CD8-positive, alpha-beta memory T cell (primary cell): Measurements from ENCODE around the gene LMTK2. TPM values are rescaled to one million over a fixed set of nuclear protein-coding genes. Genes with fewer than 3 reads are reported as not detected.

Experiments used
- CTCF ChIA-PET: fragments of 350-600 bp; sonication (Branson Sonifier 250); formaldehyde crosslinking; loops from one replicate; lab custom pipeline; 2021; ENCODE audit warnings: antibody characterized with exemption; lab: Charles Lee
- POLR2A ChIA-PET: fragments of 350-600 bp; sonication (Branson Sonifier 250); formaldehyde crosslinking; loops from one replicate; lab custom pipeline; 2021; ENCODE audit warnings: antibody characterized with exemption; lab: Charles Lee
- DNase-seq, 5 donors: peaks; one replicate each; pipeline versions ENCODE4 v3.0.0 to v3.0.0-alpha.2; 2020 to 2022; ENCODE audit warnings: mixed read lengths in 1 of 5
- H3K27ac ChIP-seq: one replicate; pipeline ENCODE4 v1.7.0; 2013; ENCODE audit warnings: low read depth, mild to moderate bottlenecking, low read length, moderate library complexity
- H3K27me3 ChIP-seq: 2 replicates; pipeline ENCODE4 v1.7.0; 2013; ENCODE audit warnings: low read length, mild to moderate bottlenecking; ENCODE audit not compliant: insufficient read depth, poor library complexity, severe bottlenecking
- H3K36me3 ChIP-seq: 2 replicates; pipeline ENCODE4 v1.7.0; 2013; ENCODE audit warnings: mild to moderate bottlenecking, low read length, moderate library complexity; ENCODE audit not compliant: insufficient read depth
- H3K4me1 ChIP-seq: 2 replicates; pipeline ENCODE4 v1.7.0; 2013; ENCODE audit warnings: mild to moderate bottlenecking, low read length, moderate library complexity; ENCODE audit not compliant: insufficient read depth
- H3K4me3 ChIP-seq: 2 replicates; pipeline ENCODE4 v1.7.0; 2013; ENCODE audit warnings: mild to moderate bottlenecking, low read length
- H3K9me3 ChIP-seq: 2 replicates; pipeline ENCODE4 v1.7.0; 2013; ENCODE audit warnings: mild to moderate bottlenecking, low read length
- H3K27ac Mint-ChIP-seq, 8 donors: one replicate each; pipeline ENCODE4 v1.8.0; 2020 to 2021; ENCODE audit warnings: mixed read lengths in 8 of 8, mild to moderate bottlenecking in 6 of 8, inconsistent platforms in 3 of 8, moderate library complexity in 3 of 8
- H3K27me3 Mint-ChIP-seq, 2 donors: one replicate each; pipeline ENCODE4 v1.8.0; 2020 to 2021; ENCODE audit warnings: mixed read lengths in 2 of 2, mild to moderate bottlenecking in 1 of 2, moderate library complexity in 1 of 2
- H3K36me3 Mint-ChIP-seq, 3 donors: one replicate each; pipeline ENCODE4 v1.8.0; 2020 to 2021; ENCODE audit warnings: mixed read lengths in 3 of 3, inconsistent platforms in 1 of 3, mild to moderate bottlenecking in 1 of 3
- H3K4me1 Mint-ChIP-seq, 3 donors: one replicate each; pipeline ENCODE4 v1.8.0; 2020 to 2021; ENCODE audit warnings: mixed read lengths in 3 of 3, inconsistent platforms in 1 of 3, mild to moderate bottlenecking in 1 of 3
- H3K4me3 Mint-ChIP-seq, 7 donors: one replicate each; pipeline ENCODE4 v1.8.0; 2020 to 2021; ENCODE audit warnings: mixed read lengths in 7 of 7, mild to moderate bottlenecking in 6 of 7, moderate library complexity in 4 of 7, inconsistent platforms in 2 of 7
- H3K9me3 Mint-ChIP-seq, 5 donors: one replicate each; pipeline ENCODE4 v1.8.0; 2020 to 2022; ENCODE audit warnings: mixed read lengths in 5 of 5, mild to moderate bottlenecking in 3 of 5, moderate library complexity in 2 of 5, inconsistent platforms in 1 of 5
- polyA plus RNA-seq: library from polyadenylated mRNA; unstranded; fragments of 300-500 nt; fragmentation: Illumina TruSeq; gene quantifications from one replicate; pipeline ENCODE4 v1.2.3, GENCODE V29; 2021
- total RNA-seq, 2 experiments: library from RNA; stranded (reverse); gene quantifications; one replicate each; pipeline ENCODE4 v1.2.3, GENCODE V29; 2021

Gene LMTK2
- total and polyA plus RNA-seq, 3 experiments from 2014 or later: 4.6 to 17.1 (median 16.0) TPM

DNA sequence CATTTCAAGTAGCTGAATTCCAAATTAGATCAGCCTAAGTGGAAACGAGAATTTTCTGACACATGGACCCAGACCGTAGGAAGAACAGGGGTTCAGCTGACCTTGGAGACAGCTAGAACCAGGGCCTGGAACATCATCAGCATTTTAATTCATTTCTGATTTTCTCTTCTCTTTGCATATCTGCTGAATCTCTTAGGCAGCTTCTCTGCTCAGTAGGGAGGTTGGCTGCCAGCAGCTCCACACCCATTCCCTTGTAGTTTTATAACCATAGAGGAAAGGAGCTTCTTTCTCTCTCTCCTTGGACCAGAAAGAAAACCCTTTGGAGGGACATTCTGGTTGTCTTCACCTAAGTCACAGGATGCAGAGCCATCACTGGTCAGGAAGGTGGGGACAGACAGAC, 36.0 kb downstream of the LMTK2 start:
- H3K27ac ChIP-seq: no peak overlapping the region
- H3K27me3 Mint-ChIP-seq: no peaks in the 10 kb centered on the region
- H3K9me3 Mint-ChIP-seq: peaks cover 0 to 6% (median 0%) of the 10 kb centered on the region in 5 donors
- H3K36me3 Mint-ChIP-seq: peaks cover 17 to 78% (median 25%) of the 10 kb centered on the region in 3 donors
- no peak overlapping the region for H3K4me3 Mint-ChIP-seq
- H3K4me1 Mint-ChIP-seq: peaks cover 0 to 5% (median 3%) of the 10 kb centered on the region in 3 donors
- no peak overlapping the region for H3K27ac Mint-ChIP-seq
- no peak for DNase-seq
- H3K4me1 ChIP-seq: no peaks in the 10 kb centered on the region
- POLR2A ChIA-PET: no interaction called here
- CTCF ChIA-PET: interaction anchor here (1.6 kb wide), 1 partner anchor 33 kb away, joined by 4 read pairs; no protein-coding TSS in a partner anchor
- peaks cover 5% of the 10 kb centered on the region for H3K36me3 ChIP-seq
- no peaks in the 10 kb centered on the region for H3K9me3 ChIP-seq
- H3K27me3 ChIP-seq: no peaks in the 10 kb centered on the region
- no peak overlapping the region for H3K4me3 ChIP-seq

DNA sequence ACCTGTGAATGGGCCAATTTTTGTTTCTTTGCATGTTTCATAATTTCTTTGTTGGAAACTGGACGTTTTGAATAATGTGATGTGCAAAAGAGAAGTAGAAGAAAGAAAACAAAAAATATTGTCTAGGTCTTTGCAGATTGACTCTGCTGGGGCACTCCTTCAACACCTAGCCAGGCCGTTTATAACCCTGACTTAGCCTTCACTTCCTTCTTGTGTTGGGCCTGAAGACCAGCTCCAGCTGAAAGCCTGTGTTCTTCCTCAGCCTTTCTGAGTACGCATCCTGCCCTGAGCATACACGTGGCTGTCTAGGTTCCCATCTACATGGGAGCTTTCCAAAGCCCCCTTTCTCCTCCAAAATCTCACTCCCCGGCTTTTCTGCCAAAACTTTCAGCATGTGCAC, 41.9 kb downstream of the LMTK2 start:
- POLR2A ChIA-PET: no interaction called here
- Mint-ChIP-seq H3K36me3 (peaks cover 15 to 74% (median 30%) of the 10 kb centered on the region in 3 donors), H3K27me3 (no peaks in the 10 kb centered on the region), H3K27ac (no peak overlapping the region), H3K4me3 (no peak overlapping the region), H3K4me1 (peaks cover 0 to 5% (median 0%) of the 10 kb centered on the region in 3 donors), H3K9me3 (peaks cover 0 to 6% (median 0%) of the 10 kb centered on the region in 5 donors)
- CTCF ChIA-PET: interaction anchor here (1.0 to 1.3 kb wide), 2 partner anchors 20 to 126 kb away, joined by 3 read pairs; no protein-coding TSS in a partner anchor
- H3K9me3 ChIP-seq: no peaks in the 10 kb centered on the region
- H3K4me3 ChIP-seq: no peak overlapping the region
- H3K36me3 ChIP-seq: peaks cover 8% of the 10 kb centered on the region
- H3K4me1 ChIP-seq: no peaks in the 10 kb centered on the region
- DNase-seq: no peak
- H3K27ac ChIP-seq: no peak overlapping the region
- no peaks in the 10 kb centered on the region for H3K27me3 ChIP-seq

DNA sequence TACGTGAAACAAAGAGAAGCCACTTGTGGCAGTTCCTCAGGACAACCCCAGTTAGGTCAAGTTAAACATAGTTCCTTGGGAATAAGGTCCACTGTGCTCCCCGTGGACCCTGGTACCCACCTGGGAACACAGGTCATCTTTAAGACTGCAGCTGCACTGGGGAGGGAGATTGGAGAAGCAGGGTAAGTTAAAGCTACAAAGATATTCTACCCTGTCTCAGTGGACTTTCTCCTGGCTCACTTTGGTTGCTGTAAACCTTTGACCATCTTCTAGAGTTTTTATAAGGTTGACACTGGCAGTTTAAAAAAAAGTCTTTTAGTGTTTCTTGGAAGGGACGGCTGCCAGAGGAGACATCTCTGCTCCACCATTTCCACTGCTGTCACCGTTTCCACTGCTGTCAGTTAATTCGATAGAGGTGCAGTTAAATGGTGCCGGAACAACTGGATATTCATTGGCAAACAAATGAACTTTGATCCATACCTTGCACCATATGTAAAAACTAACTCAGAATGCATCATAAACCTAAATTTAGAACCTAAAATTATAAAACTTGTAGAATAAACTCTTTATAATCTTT, 42.5 kb downstream of the LMTK2 start:
- ChIA-PET POLR2A (no interaction called here), CTCF (interaction anchor here (1.0 kb wide), 1 partner anchor 127 kb away, joined by 3 read pairs; no protein-coding TSS in a partner anchor)
- no peaks in the 10 kb centered on the region for H3K4me1 ChIP-seq
- no peaks in the 10 kb centered on the region for H3K9me3 ChIP-seq
- DNase-seq: no peak
- Mint-ChIP-seq H3K27ac (no peak overlapping the region), H3K36me3 (peaks cover 14 to 74% (median 28%) of the 10 kb centered on the region in 3 donors), H3K27me3 (no peaks in the 10 kb centered on the region), H3K9me3 (peaks cover 0 to 6% (median 0%) of the 10 kb centered on the region in 5 donors), H3K4me3 (no peak overlapping the region), H3K4me1 (peaks cover 0 to 5% (median 0%) of the 10 kb centered on the region in 3 donors)
- no peak overlapping the region for H3K4me3 ChIP-seq
- H3K36me3 ChIP-seq: peaks cover 8% of the 10 kb centered on the region
- no peak overlapping the region for H3K27ac ChIP-seq
- H3K27me3 ChIP-seq: no peaks in the 10 kb centered on the region

DNA sequence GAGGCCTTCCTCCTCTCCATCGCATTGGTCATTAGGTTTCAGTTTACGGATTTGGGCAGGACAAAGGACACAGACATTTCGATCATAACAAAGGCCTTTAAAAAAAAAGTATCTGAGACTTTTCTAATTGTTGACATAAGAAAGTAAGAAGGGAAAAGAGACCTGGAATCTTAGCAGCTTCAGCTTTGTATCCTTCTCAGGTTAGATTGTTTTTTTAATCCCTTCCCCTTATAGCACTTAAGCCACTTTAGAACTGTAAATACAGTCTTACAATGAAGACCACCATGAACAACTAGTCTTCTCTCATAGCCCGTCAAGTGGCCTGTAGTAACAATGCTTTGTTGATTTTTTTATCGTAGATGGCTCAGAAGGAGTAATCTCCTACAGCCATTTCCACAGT, 45.2 kb downstream of the LMTK2 start:
- CTCF ChIA-PET: no interaction called here
- DNase-seq: no peak
- peaks cover 20% of the 10 kb centered on the region for H3K36me3 ChIP-seq

DNA sequence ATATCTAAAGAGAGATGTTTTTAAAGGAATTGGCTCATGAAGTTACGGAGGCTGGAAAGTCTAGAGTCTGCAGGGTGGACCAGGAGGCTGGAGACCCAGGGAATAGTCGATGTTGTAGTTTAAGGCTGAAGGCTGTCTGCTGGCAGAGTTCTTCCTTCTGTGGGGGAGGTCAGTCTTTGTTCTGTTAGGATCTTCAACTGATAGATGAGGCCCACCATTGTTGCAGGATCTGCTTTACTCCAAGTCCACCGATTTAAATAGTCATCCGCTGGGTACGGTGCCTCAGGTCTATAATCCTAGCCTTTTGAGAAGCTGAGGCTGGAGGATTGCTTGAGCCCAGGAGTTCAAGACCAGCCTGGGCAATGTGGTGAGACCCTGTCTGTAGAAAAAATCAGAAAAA, 50.0 kb downstream of the LMTK2 start:
- no peaks in the 10 kb centered on the region for H3K9me3 Mint-ChIP-seq
- H3K4me3 Mint-ChIP-seq: no peak overlapping the region
- no peaks in the 10 kb centered on the region for H3K9me3 ChIP-seq
- peaks cover 6 to 78% (median 39%) of the 10 kb centered on the region in 3 donors for H3K36me3 Mint-ChIP-seq
- peak overlapping the region in 1 of 8 donors; percentile 3 for H3K27ac Mint-ChIP-seq
- POLR2A ChIA-PET: interaction anchor here (0.7 kb wide), 2 partner anchors 117 to 235 kb away, joined by 3 read pairs; no protein-coding TSS in a partner anchor
- H3K4me3 ChIP-seq: no peak overlapping the region
- peaks cover 25% of the 10 kb centered on the region for H3K36me3 ChIP-seq
- no peaks in the 10 kb centered on the region for H3K4me1 ChIP-seq
- CTCF ChIA-PET: interaction anchor here (2.5 kb wide), 1 partner anchor 13 kb away, joined by 9 read pairs; no protein-coding TSS in a partner anchor
- no peak for DNase-seq
- peaks cover 0 to 1% of the 10 kb centered on the region in 2 donors for H3K27me3 Mint-ChIP-seq
- H3K27ac ChIP-seq: no peak overlapping the region
- H3K4me1 Mint-ChIP-seq: no peaks in the 10 kb centered on the region
- no peaks in the 10 kb centered on the region for H3K27me3 ChIP-seq

More for the DNA sequence above, 45.2 kb downstream of the LMTK2 start:
- H3K27ac Mint-ChIP-seq: no peak overlapping the region
- H3K4me3 Mint-ChIP-seq: no peak overlapping the region
- Histone ChIP-seq H3K4me1 (no peaks in the 10 kb centered on the region), H3K4me3 (no peak overlapping the region), H3K27ac (no peak overlapping the region), H3K27me3 (no peaks in the 10 kb centered on the region), H3K9me3 (no peaks in the 10 kb centered on the region)
- H3K36me3 Mint-ChIP-seq: peaks cover 6 to 79% (median 40%) of the 10 kb centered on the region in 3 donors
- H3K4me1 Mint-ChIP-seq: no peaks in the 10 kb centered on the region
- peaks cover 0 to 1% of the 10 kb centered on the region in 2 donors for H3K27me3 Mint-ChIP-seq
- H3K9me3 Mint-ChIP-seq: no peaks in the 10 kb centered on the region
- POLR2A ChIA-PET: no interaction called here

DNA sequence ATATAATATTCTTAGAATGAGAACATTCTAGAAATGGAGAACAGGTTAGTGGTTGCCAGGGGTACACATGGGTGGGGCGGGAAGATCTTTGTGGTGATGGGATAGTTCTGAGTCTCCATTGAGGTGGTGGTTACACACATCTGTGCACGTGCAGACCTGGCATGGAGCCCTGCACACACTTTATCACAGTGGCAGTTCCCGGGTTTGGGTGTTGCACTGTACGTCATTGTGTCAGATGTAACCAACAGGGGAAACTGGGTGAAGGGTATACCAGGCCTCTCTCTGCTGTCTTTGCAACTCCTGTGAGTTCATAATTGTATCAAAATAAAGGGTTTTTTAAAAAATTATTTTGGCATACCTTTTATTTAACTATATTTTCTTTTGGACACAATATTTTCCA, 51.1 kb downstream of the LMTK2 start:
- no peak for DNase-seq
- CTCF ChIA-PET: interaction anchor here (0.7 to 2.5 kb wide), 2 partner anchors 8 to 11 kb away, joined by 3 to 9 read pairs; no protein-coding TSS in a partner anchor
- Mint-ChIP-seq H3K9me3 (no peaks in the 10 kb centered on the region), H3K27ac (no peak overlapping the region), H3K4me3 (peak overlapping the region in 1 of 7 donors; percentile 6), H3K36me3 (peaks cover 6 to 70% (median 34%) of the 10 kb centered on the region in 3 donors), H3K4me1 (no peaks in the 10 kb centered on the region), H3K27me3 (peaks cover 0 to 1% of the 10 kb centered on the region in 2 donors)
- Histone ChIP-seq H3K4me1 (no peaks in the 10 kb centered on the region), H3K36me3 (peaks cover 17% of the 10 kb centered on the region), H3K27me3 (no peaks in the 10 kb centered on the region), H3K9me3 (no peaks in the 10 kb centered on the region), H3K4me3 (no peak overlapping the region), H3K27ac (no peak overlapping the region)
- POLR2A ChIA-PET: no interaction called here

DNA sequence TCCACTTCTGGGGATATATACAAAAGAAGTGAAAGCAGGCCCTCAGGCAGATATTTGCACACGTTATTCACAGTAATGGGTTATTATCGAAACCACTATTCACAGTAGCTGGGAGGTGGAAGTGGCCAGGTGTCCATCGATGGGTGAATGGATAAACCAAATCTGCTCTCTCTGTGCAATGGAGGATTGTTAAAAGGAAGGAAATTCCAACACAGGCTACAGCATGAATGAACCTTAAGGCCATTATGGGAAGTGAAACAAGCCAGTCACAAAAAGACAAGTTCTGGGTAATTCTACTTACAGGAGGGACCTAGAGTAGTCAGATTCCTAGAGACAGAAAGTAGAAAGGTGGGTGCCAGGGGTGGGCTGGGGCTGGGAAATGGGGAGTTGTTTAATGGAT, 56.1 kb downstream of the LMTK2 start:
- Histone ChIP-seq H3K4me1 (no peaks in the 10 kb centered on the region), H3K36me3 (peaks cover 5% of the 10 kb centered on the region), H3K27ac (no peak overlapping the region), H3K27me3 (no peaks in the 10 kb centered on the region), H3K4me3 (no peak overlapping the region), H3K9me3 (no peaks in the 10 kb centered on the region)
- H3K36me3 Mint-ChIP-seq: peaks cover 0 to 32% (median 5%) of the 10 kb centered on the region in 3 donors
- H3K4me1 Mint-ChIP-seq: peaks cover 0 to 5% (median under 1%) of the 10 kb centered on the region in 3 donors
- no peak for DNase-seq
- ChIA-PET POLR2A (no interaction called here), CTCF (interaction anchor here (1.3 kb wide), 1 partner anchor 142 kb away, joined by 5 read pairs; no protein-coding TSS in a partner anchor)
- H3K27me3 Mint-ChIP-seq: no peaks in the 10 kb centered on the region
- peak overlapping the region in 1 of 8 donors; percentile 71 for H3K27ac Mint-ChIP-seq
- no peak overlapping the region for H3K4me3 Mint-ChIP-seq
- no peaks in the 10 kb centered on the region for H3K9me3 Mint-ChIP-seq

DNA sequence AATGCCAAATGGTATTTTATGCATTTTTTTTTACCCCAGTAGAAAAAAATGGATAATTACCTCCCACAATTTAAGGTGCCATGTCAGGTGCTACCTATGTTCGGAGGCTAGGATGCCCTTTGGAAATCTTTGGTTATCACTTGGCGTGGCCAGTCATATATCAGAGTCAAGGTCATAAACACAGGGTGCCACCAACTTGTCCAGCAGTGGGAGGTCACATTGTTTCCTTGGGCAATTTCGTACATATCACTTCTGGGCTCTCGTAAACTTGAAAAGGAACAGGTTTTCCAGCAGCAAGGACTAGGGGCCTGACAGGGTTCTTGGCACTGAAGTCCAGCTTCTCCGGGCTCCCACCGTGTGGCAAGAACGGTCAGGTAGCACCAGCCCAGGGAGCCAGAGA, 56.6 kb downstream of the LMTK2 start:
- no peak for DNase-seq
- Histone ChIP-seq H3K4me1 (no peaks in the 10 kb centered on the region), H3K9me3 (no peaks in the 10 kb centered on the region), H3K36me3 (peaks cover 5% of the 10 kb centered on the region), H3K27me3 (no peaks in the 10 kb centered on the region), H3K4me3 (no peak overlapping the region), H3K27ac (no peak overlapping the region)
- peaks cover 0 to 6% (median 5%) of the 10 kb centered on the region in 3 donors for H3K4me1 Mint-ChIP-seq
- ChIA-PET POLR2A (no interaction called here), CTCF (no interaction called here)
- no peak overlapping the region for H3K4me3 Mint-ChIP-seq
- H3K27ac Mint-ChIP-seq: no peak overlapping the region
- H3K36me3 Mint-ChIP-seq: peaks cover 0 to 28% (median 4%) of the 10 kb centered on the region in 3 donors
- H3K27me3 Mint-ChIP-seq: no peaks in the 10 kb centered on the region
- no peaks in the 10 kb centered on the region for H3K9me3 Mint-ChIP-seq
